Measurements from ENCODE around the gene MYB. TPM values are rescaled to one million over a fixed set of nuclear protein-coding genes. Genes with fewer than 3 reads are reported as not detected.
A peak's percentile ranks its signal among the peaks of the same experiment; 100 is the strongest.

Gene MYB
- total and polyA plus RNA-seq, 2 experiments from 2014 or later: 4.2 to 7.9 TPM

GRCh38 chr6:135145063-135145800 lies 35.9 kb upstream of the MYB start:
- Histone ChIP-seq H3K9me2 (ENCODE audit: insufficient read depth) (no peaks in the 10 kb centered on the region), H3K4me3 (no peak overlapping the region), H3K27ac (ENCODE audit: low read depth) (no peak overlapping the region), H3K79me2 (replicated peaks; ENCODE audit: insufficient read depth) (no peaks in the 10 kb centered on the region), H3K4me2 (no peak overlapping the region), H2AFZ (no peak overlapping the region; the same call in 1 of the 2 replicates), H3K27me3 (ENCODE audit: insufficient read depth) (no peaks in the 10 kb centered on the region), H3F3A (replicated peaks; ENCODE audit: low read depth) (no peaks in the 10 kb centered on the region), H3K4me1 (ENCODE audit: insufficient read depth) (peaks cover 7% of the 10 kb centered on the region), H4K20me1 (replicated peaks; ENCODE audit: insufficient read depth) (no peaks in the 10 kb centered on the region), H3K36me3 (ENCODE audit: insufficient read depth) (no peaks in the 10 kb centered on the region)
- DNase-seq (ENCODE audit: low spot score) (peak; percentile 61), ATAC-seq (peak; percentile 68)
- Mint-ChIP-seq H3K27ac (no peak overlapping the region), H3K36me3 (ENCODE audit: low read depth) (no peaks in the 10 kb centered on the region), H3K9me3 (no peaks in the 10 kb centered on the region), H3K27me3 (ENCODE audit: insufficient read depth, low read depth, poor library complexity) (peaks cover 2% of the 10 kb centered on the region), H3K4me1 (peaks cover 21% of the 10 kb centered on the region), H3K4me3 (no peak overlapping the region)
- TF ChIP-seq STAT1 (IDR thresholded peaks at IDR 0.05; ENCODE audit: unreplicated experiment) (no peak), CTCF (conservative IDR thresholded peaks at IDR 0.05; ENCODE audit: low read depth in 2 of 2) (peak; percentile 79 to 94), ETS1 (IDR thresholded peaks at IDR 0.05) (no peak)

GRCh38 chr6:135146162-135146934 lies 34.8 kb upstream of the MYB start:
- Histone ChIP-seq H3K27ac (ENCODE audit: low read depth) (no peak overlapping the region), H3F3A (replicated peaks; ENCODE audit: low read depth) (no peaks in the 10 kb centered on the region), H3K79me2 (replicated peaks; ENCODE audit: insufficient read depth) (no peaks in the 10 kb centered on the region), H3K27me3 (ENCODE audit: insufficient read depth) (no peaks in the 10 kb centered on the region), H4K20me1 (replicated peaks; ENCODE audit: insufficient read depth) (no peaks in the 10 kb centered on the region), H3K4me1 (ENCODE audit: insufficient read depth) (peaks cover 7% of the 10 kb centered on the region), H2AFZ (peak overlapping the region; percentile 72; the same call in 1 of the 2 replicates), H3K4me3 (no peak overlapping the region), H3K4me2 (peak overlapping the region; percentile 64), H3K36me3 (ENCODE audit: insufficient read depth) (no peaks in the 10 kb centered on the region), H3K9me2 (ENCODE audit: insufficient read depth) (no peaks in the 10 kb centered on the region)
- H3K9me3 Mint-ChIP-seq: peaks cover 3% of the 10 kb centered on the region; the same call in 2 of the 3 replicates
- DNase-seq (ENCODE audit: low spot score) (peak; percentile 40), ATAC-seq (peak; percentile 61; the same call in 2 of the 3 replicates)
- peaks cover 1% of the 10 kb centered on the region for H3K27me3 Mint-ChIP-seq (ENCODE audit: insufficient read depth, low read depth, poor library complexity)
- peaks cover 17% of the 10 kb centered on the region for H3K4me1 Mint-ChIP-seq
- no peak overlapping the region for H3K27ac Mint-ChIP-seq
- no peak overlapping the region for H3K4me3 Mint-ChIP-seq
- H3K36me3 Mint-ChIP-seq (ENCODE audit: low read depth): no peaks in the 10 kb centered on the region; the same call in 2 of the 3 replicates
- no peak for TF ChIP-seq REST (IDR thresholded peaks at IDR 0.05; ENCODE audit: unreplicated experiment)
- no peak for TF ChIP-seq CTCF (conservative IDR thresholded peaks at IDR 0.05; ENCODE audit: low read depth in 2 of 2)
- no peak for TF ChIP-seq EZH2 (IDR thresholded peaks at IDR 0.05; ENCODE audit: low read depth, unreplicated experiment)
- TF ChIP-seq NANOG (IDR thresholded peaks at IDR 0.05; ENCODE audit: borderline replicate concordance): no peak
- TF ChIP-seq STAT1 (IDR thresholded peaks at IDR 0.05; ENCODE audit: unreplicated experiment): no peak

Measured in GM23338 (cell line).